ENCODE results near the gene ZFPM1. TPM values are rescaled to one million over a fixed set of nuclear protein-coding genes. Genes with fewer than 3 reads are reported as not detected.

The ZFPM1 gene
- total RNA-seq, 4 donors from 2014 or later: 0.40 to 1.4 (median 0.59) TPM

- no peak for ATAC-seq
- Histone ChIP-seq H3K27me3 (peaks cover 33% of the 10 kb centered on the region), H3K4me1 (no peaks in the 10 kb centered on the region), H3K4me3 (no peak overlapping the region), H3K36me3 (no peaks in the 10 kb centered on the region), H3K9me3 (no peaks in the 10 kb centered on the region), H3K27ac (no peak overlapping the region)
- 86 to 91% methylated on average over 8 of the region's 13 CpGs for WGBS, 2 donors (ENCODE audit: low coverage in 1 of 2)
- no peak for TF ChIP-seq POLR2AphosphoS5 (IDR thresholded peaks at IDR 0.05)
- TF ChIP-seq CTCF (IDR thresholded peaks at IDR 0.05): no peak
- no peak for TF ChIP-seq EP300 (IDR thresholded peaks at IDR 0.05)
- no peak for TF ChIP-seq POLR2A (IDR thresholded peaks at IDR 0.05)
Measured at GRCh38 chr16:88475037-88475436, 22.0 kb downstream of the ZFPM1 start.

GRCh38 chr16:88476203-88476602 is 23.1 kb downstream of the ZFPM1 start:
- no peak for ATAC-seq
- WGBS, 2 donors (ENCODE audit: low coverage in 1 of 2): 40 to 83% methylated on average over 1 to 2 of the region's 14 CpGs
- Histone ChIP-seq H3K36me3 (no peaks in the 10 kb centered on the region), H3K27ac (no peak overlapping the region), H3K4me1 (no peaks in the 10 kb centered on the region), H3K4me3 (no peak overlapping the region), H3K9me3 (no peaks in the 10 kb centered on the region), H3K27me3 (peaks cover 45% of the 10 kb centered on the region)
- TF ChIP-seq POLR2A (IDR thresholded peaks at IDR 0.05): no peak
- TF ChIP-seq POLR2AphosphoS5 (IDR thresholded peaks at IDR 0.05): no peak
- TF ChIP-seq EP300 (IDR thresholded peaks at IDR 0.05): no peak
- TF ChIP-seq CTCF (IDR thresholded peaks at IDR 0.05): no peak

- H3K27ac ChIP-seq: no peak overlapping the region
- no peaks in the 10 kb centered on the region for H3K9me3 ChIP-seq
- no peak for ATAC-seq
- peaks cover 52% of the 10 kb centered on the region for H3K27me3 ChIP-seq
- H3K36me3 ChIP-seq: no peaks in the 10 kb centered on the region
- no peak overlapping the region for H3K4me3 ChIP-seq
- TF ChIP-seq POLR2A (IDR thresholded peaks at IDR 0.05) (no peak), CTCF (IDR thresholded peaks at IDR 0.05) (no peak), POLR2AphosphoS5 (IDR thresholded peaks at IDR 0.05) (no peak), EP300 (IDR thresholded peaks at IDR 0.05) (no peak)
- H3K4me1 ChIP-seq: no peaks in the 10 kb centered on the region
- WGBS, 2 donors (ENCODE audit: low coverage in 1 of 2): 93 to 100% methylated on average over 1 to 13 of the region's 26 CpGs
Measured at GRCh38 chr16:88476817-88477397, 23.8 kb downstream of the ZFPM1 start.

GRCh38 chr16:88477631-88478519 is 24.8 kb downstream of the ZFPM1 start:
- ATAC-seq: no peak
- Histone ChIP-seq H3K27ac (no peak overlapping the region), H3K4me3 (no peak overlapping the region), H3K4me1 (no peaks in the 10 kb centered on the region), H3K36me3 (no peaks in the 10 kb centered on the region), H3K9me3 (no peaks in the 10 kb centered on the region), H3K27me3 (peaks cover 62% of the 10 kb centered on the region)
- 70% methylated on average over 2 of the region's 27 CpGs; no CpG with 5 or more reads in 1 of the 2 donors for WGBS, 2 donors (ENCODE audit: low coverage in 1 of 2)
- TF ChIP-seq POLR2A (IDR thresholded peaks at IDR 0.05) (no peak), EP300 (IDR thresholded peaks at IDR 0.05) (no peak), CTCF (IDR thresholded peaks at IDR 0.05) (no peak), POLR2AphosphoS5 (IDR thresholded peaks at IDR 0.05) (no peak)
